Spleen (tissue), 11 donors: ENCODE measurements around the gene GRIPAP1. TPM values are rescaled to one million over a fixed set of nuclear protein-coding genes. Genes with fewer than 3 reads are reported as not detected.

Experiments used
- DNase-seq: peaks from one replicate; pipeline ENCODE4 v3.0.0-alpha.2; 2020
- H3K27ac ChIP-seq, 8 donors: fragments of 200-600 bp; sonication (generic) in 7 of 8; 1 replicate in 4 of 8; 2 replicates in 4 of 8; pipeline versions ENCODE4 v1.5.0 to v1.8.0; 2016 to 2021; ENCODE audit warnings: inconsistent platforms in 4 of 8, mild to moderate bottlenecking in 4 of 8, moderate library complexity in 1 of 8
- H3K27me3 ChIP-seq, 7 donors: fragments of 200-600 bp; sonication (generic) in 6 of 7; replicated peaks in 1 of 7; 1 replicate in 4 of 7; 2 replicates in 3 of 7; pipeline versions ENCODE4 v1.5.0 to v1.8.0; 2016 to 2021; ENCODE audit warnings: inconsistent platforms in 3 of 7, mild to moderate bottlenecking in 1 of 7
- H3K36me3 ChIP-seq, 6 donors: fragments of 200-600 bp; sonication (generic) in 5 of 6; 1 replicate in 4 of 6; 2 replicates in 2 of 6; pipeline versions ENCODE4 v1.5.0 to v1.8.0; 2016 to 2021; ENCODE audit warnings: inconsistent platforms in 2 of 6
- H3K4me1 ChIP-seq, 6 donors: fragments of 200-600 bp; sonication (generic) in 5 of 6; 1 replicate in 3 of 6; 2 replicates in 3 of 6; pipeline versions ENCODE4 v1.5.0 to v1.8.0; 2016 to 2021; ENCODE audit warnings: inconsistent platforms in 3 of 6
- H3K4me3 ChIP-seq, 8 donors: fragments of 200-600 bp; sonication (generic) in 7 of 8; 1 replicate in 4 of 8; 2 replicates in 4 of 8; pipeline versions ENCODE4 v1.5.0 to v1.8.0; 2016 to 2021; ENCODE audit warnings: inconsistent platforms in 4 of 8, mild to moderate bottlenecking in 4 of 8, moderate library complexity in 2 of 8
- H3K9me3 ChIP-seq, 8 donors: fragments of 200-600 bp; sonication (generic) in 7 of 8; 1 replicate in 4 of 8; 2 replicates in 4 of 8; pipeline versions ENCODE4 v1.5.0 to v1.8.0; 2016 to 2021; ENCODE audit warnings: inconsistent platforms in 4 of 8
- POLR2A ChIP-seq, 3 donors: fragments of 450-650 bp; IDR thresholded peaks; one replicate each; pipeline ENCODE4 v1.5.1; 2017; ENCODE audit warnings: antibody characterized with exemption in 3 of 3, mild to moderate bottlenecking in 1 of 3
- POLR2AphosphoS5 ChIP-seq, 3 donors: sonication (generic); formaldehyde crosslinking; IDR thresholded peaks; one replicate each; pipeline ENCODE4 v1.5.1; 2017; ENCODE audit warnings: antibody characterized with exemption in 3 of 3
- WGBS, 5 donors: extraction: QIAGEN DNeasy Blood & Tissue Kit in 3 of 5; methylation state at CpG; one replicate each; pipeline versions ENCODE4 v1.1.5 to v1.1.7; 2013 to 2018; 5-methylcytosine and 5-hydroxymethylcytosine counted together
- intact Hi-C: fragments of 100-400 bp; cut with DNase I; formaldehyde crosslinking; loops from one replicate; pipeline ENCODE4 v1.15.0; 2023; ENCODE audit warnings: low total_unique reads
- polyA plus RNA-seq, 3 donors: library from polyadenylated mRNA; stranded (reverse); fragments of 200-250 nt; gene quantifications; one replicate each; pipeline ENCODE4 v1.2.1, GENCODE V29; 2013
- total RNA-seq, 7 donors: library from RNA; depleted of rRNA in 3 of 7; stranded (reverse); fragments of >200 nt in 3 of 7; fragmentation: NEBNext Ultra II Directional in 4 of 7; extraction: Animal tissue kit (Norgen Biotek cat#: 25700) in 4 of 7; gene quantifications; one replicate each; pipeline versions ENCODE4 v1.1.0 to v1.2.1, GENCODE V29; 2016 to 2021
- TF ChIP-seq, protein P1 (sequence below), 11 experiments: fragments of 200-600 bp in 7 of 11; fragments of 450-650 bp in 4 of 11; sonication (generic) in 4 of 11; IDR thresholded peaks in 8 of 11; conservative IDR thresholded peaks in 3 of 11; 1 replicate in 7 of 11; 2 replicates in 4 of 11; pipeline versions ENCODE4 v1.4.0 to v1.8.0; 2016 to 2021; ENCODE audit warnings: antibody characterized with exemption in 11 of 11, inconsistent platforms in 4 of 11, mild to moderate bottlenecking in 1 of 11
- donor health status: healthy with polysubstance abuse.
- donor health status: DM: no; HTN: no; CAD: no; lungs with moderate emphysema.
- donor health status: DM: no; HTN: no; CAD: no.
- donor health status: Bipolar disorder and iron deficiency.
- donor health status: healthy.
- donor health status: DM: no; HTN: no; CAD: no.
- donor health status: DM: yes; HTN: yes; CAD: no.

The GRIPAP1 gene
- total and polyA plus RNA-seq, 10 donors: 20.0 to 93.6 (median 62.7) TPM

- TF ChIP-seq POLR2A (IDR thresholded peaks at IDR 0.05): no peak
- TF ChIP-seq, protein P1, sequence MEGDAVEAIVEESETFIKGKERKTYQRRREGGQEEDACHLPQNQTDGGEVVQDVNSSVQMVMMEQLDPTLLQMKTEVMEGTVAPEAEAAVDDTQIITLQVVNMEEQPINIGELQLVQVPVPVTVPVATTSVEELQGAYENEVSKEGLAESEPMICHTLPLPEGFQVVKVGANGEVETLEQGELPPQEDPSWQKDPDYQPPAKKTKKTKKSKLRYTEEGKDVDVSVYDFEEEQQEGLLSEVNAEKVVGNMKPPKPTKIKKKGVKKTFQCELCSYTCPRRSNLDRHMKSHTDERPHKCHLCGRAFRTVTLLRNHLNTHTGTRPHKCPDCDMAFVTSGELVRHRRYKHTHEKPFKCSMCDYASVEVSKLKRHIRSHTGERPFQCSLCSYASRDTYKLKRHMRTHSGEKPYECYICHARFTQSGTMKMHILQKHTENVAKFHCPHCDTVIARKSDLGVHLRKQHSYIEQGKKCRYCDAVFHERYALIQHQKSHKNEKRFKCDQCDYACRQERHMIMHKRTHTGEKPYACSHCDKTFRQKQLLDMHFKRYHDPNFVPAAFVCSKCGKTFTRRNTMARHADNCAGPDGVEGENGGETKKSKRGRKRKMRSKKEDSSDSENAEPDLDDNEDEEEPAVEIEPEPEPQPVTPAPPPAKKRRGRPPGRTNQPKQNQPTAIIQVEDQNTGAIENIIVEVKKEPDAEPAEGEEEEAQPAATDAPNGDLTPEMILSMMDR (IDR thresholded peaks at IDR 0.05 in 8 of 11, conservative IDR thresholded peaks at IDR 0.05 in 3 of 11): no peak
- TF ChIP-seq POLR2AphosphoS5 (IDR thresholded peaks at IDR 0.05): no peak
- peak; percentile 53 for DNase-seq
- intact Hi-C loops: no loop called here
- peaks cover 0 to 17% (median 11%) of the 10 kb centered on the region in 6 donors for H3K4me1 ChIP-seq
- H3K9me3 ChIP-seq: no peaks in the 10 kb centered on the region
- peaks cover 0 to 13% (median 0%) of the 10 kb centered on the region in 7 donors for H3K27me3 ChIP-seq
- H3K36me3 ChIP-seq: peaks cover 0 to 57% (median 31%) of the 10 kb centered on the region in 6 donors
- H3K27ac ChIP-seq: no peak overlapping the region
- WGBS, 5 donors: 78 to 92% (median 83%) methylated on average over 3 of the region's 3 CpGs; no CpG with 5 or more reads in 1 of the 5 donors
- H3K4me3 ChIP-seq: no peak overlapping the region
These were observed 28.0 kb downstream of the GRIPAP1 start for GRCh38 chrX:48974033-48974432.

GRCh38 chrX:48972220-48973164, 29.6 kb downstream of the GRIPAP1 start:
- Histone ChIP-seq H3K9me3 (no peaks in the 10 kb centered on the region), H3K27ac (peak overlapping the region in 5 of 8 donors; percentile 37 to 66 (median 48)), H3K4me3 (peak overlapping the region in 5 of 8 donors; percentile 1 to 64 (median 25)), H3K27me3 (peaks cover 0 to 13% (median 0%) of the 10 kb centered on the region in 7 donors), H3K36me3 (peaks cover 0 to 42% (median 20%) of the 10 kb centered on the region in 6 donors), H3K4me1 (peaks cover 0 to 17% (median 11%) of the 10 kb centered on the region in 6 donors)
- WGBS, 5 donors: 23 to 55% (median 32%) methylated on average over 5 to 13 of the region's 13 CpGs
- intact Hi-C loops: no loop called here
- TF ChIP-seq, protein P1 (IDR thresholded peaks at IDR 0.05 in 8 of 11, conservative IDR thresholded peaks at IDR 0.05 in 3 of 11): peak in 8 of 11 experiments; percentile 12 to 60 (median 50)
- no peak for TF ChIP-seq POLR2A (IDR thresholded peaks at IDR 0.05)
- TF ChIP-seq POLR2AphosphoS5 (IDR thresholded peaks at IDR 0.05): peak in 1 of 3 donors; percentile 29
- no peak for DNase-seq

GRCh38 chrX:48971249-48972219, 30.5 kb downstream of the GRIPAP1 start, which contains the start of gene KCND1:
Gene KCND1, minus strand, starts transcription at chrX:48971844. Its CDS starts 1,573 bp downstream, at chrX:48970271.
- H3K27me3 ChIP-seq: peaks cover 0 to 13% (median 0%) of the 10 kb centered on the region in 7 donors
- H3K9me3 ChIP-seq: no peaks in the 10 kb centered on the region
- H3K4me3 ChIP-seq: peak within 1 kb of the TSS in 6 of 8 donors; percentile 13 to 64 (median 22)
- H3K36me3 ChIP-seq: peaks cover 0 to 32% (median 17%) of the 10 kb centered on the region in 6 donors
- TF ChIP-seq POLR2A (IDR thresholded peaks at IDR 0.05) (no peak), POLR2AphosphoS5 (IDR thresholded peaks at IDR 0.05) (peak; percentile 18 to 57 (median 40))
- TF ChIP-seq, protein P1 (IDR thresholded peaks at IDR 0.05 in 8 of 11, conservative IDR thresholded peaks at IDR 0.05 in 3 of 11): no peak
- peak within 1 kb of the TSS in 5 of 8 donors; percentile 37 to 66 (median 48) for H3K27ac ChIP-seq
- peaks cover 0 to 17% (median 11%) of the 10 kb centered on the region in 6 donors for H3K4me1 ChIP-seq
- DNase-seq: no peak
- WGBS, 5 donors: 1 to 30% (median 4%) methylated on average over 15 to 28 of the region's 28 CpGs
- intact Hi-C loops: no loop called here
